Measurements from ENCODE around the gene SCN1B.

Gene SCN1B

GRCh38 chr19:35075202-35076025, 45.1 kb downstream of the SCN1B start:
- no peak for DNase-seq

GRCh38 chr19:35076026-35076370, 45.7 kb downstream of the SCN1B start:
- no peak for DNase-seq

GRCh38 chr19:35076657-35077056, 46.4 kb downstream of the SCN1B start:
- DNase-seq, result no peak

GRCh38 chr19:35077411-35078223, 47.3 kb downstream of the SCN1B start:
- no peak for DNase-seq

GRCh38 chr19:35079826-35080225, 49.6 kb downstream of the SCN1B start:
- DNase-seq, result no peak

GRCh38 chr19:35080613-35081170, 50.4 kb downstream of the SCN1B start:
- no peak for DNase-seq

- DNase-seq, result no peak
Observed at GRCh38 chr19:35081201-35081600, 50.9 kb downstream of the SCN1B start.

- DNase-seq, result no peak
Observed at GRCh38 chr19:35083691-35084508, 53.6 kb downstream of the SCN1B start.

- DNase-seq, result no peak
Observed at GRCh38 chr19:35084509-35084762, 54.2 kb downstream of the SCN1B start.

GRCh38 chr19:35085947-35086346, 55.7 kb downstream of the SCN1B start:
- DNase-seq, result no peak

- DNase-seq, result no peak
Observed at GRCh38 chr19:35086455-35086854, 56.2 kb downstream of the SCN1B start.

- no peak for DNase-seq
Observed at GRCh38 chr19:35087393-35087792, 57.1 kb downstream of the SCN1B start.

GRCh38 chr19:35088131-35088913, 58.1 kb downstream of the SCN1B start:
- peak; percentile 92 for DNase-seq

- DNase-seq, result no peak
Observed at GRCh38 chr19:35089554-35089953, 59.3 kb downstream of the SCN1B start.

Measured in fibroblast of skin of abdomen (primary cell).